HCT116 (cell line): ENCODE data around the gene MDH1. TPM values are rescaled to one million over a fixed set of nuclear protein-coding genes. Genes with fewer than 3 reads are reported as not detected.

ENCODE experiments used
- ATAC-seq: fragments of 200-7000 bp; cut with Tn5 transposase; 2 replicates; pipeline ENCODE4 v1.9.1; 2020; ENCODE audit warnings: mild to moderate bottlenecking, moderate library complexity
- BruUV-seq: library from RNA; stranded (reverse); fragments of 400-500 nt; replicated peaks from 2 replicates; lab custom pipeline; 2021; lab: Mats Ljungman, UMichigan
- CTCF ChIA-PET: fragments of 300-600 bp; sonication (Branson Sonifier 250); formaldehyde crosslinking; loops from one replicate; lab custom pipeline; 2021; ENCODE audit warnings: antibody characterized with exemption; lab: Charles Lee
- POLR2A ChIA-PET: fragments of 300-600, 350-600 bp; sonication (Branson Sonifier 250); formaldehyde crosslinking; loops from one replicate; lab custom pipeline; 2021; ENCODE audit warnings: antibody characterized with exemption; lab: Charles Lee
- RAD21 ChIA-PET, 2 experiments: fragments of 300-600 bp; sonication (Branson Sonifier 250); formaldehyde crosslinking; loops; one replicate each; lab custom pipeline; 2023; ENCODE audit warnings: low total read pairs in 2 of 2; ENCODE audit not compliant: uncharacterized antibody in 2 of 2, unreplicated experiment in 2 of 2, low non-redundant PET in 1 of 2; lab: Charles Lee
- DNase-seq: peaks from one replicate; pipeline ENCODE4 v3.0.0-alpha.2; 2010; ENCODE audit warnings: low read depth, low spot score
- H2AFZ ChIP-seq: fragments of 200-600 bp; shearing (Covaris generic), sonication (generic); 2 replicates; pipeline ENCODE4 v1.6.1; 2017; ENCODE audit warnings: low read depth, mixed run types, mixed read lengths, antibody characterized with exemption, low read length; ENCODE audit not compliant: poor library complexity, severe bottlenecking
- H3K27ac ChIP-seq: 2 replicates; pipeline ENCODE4 v1.5.1; 2012; ENCODE audit warnings: low read depth, low read length
- H3K27me3 ChIP-seq: fragments of 200-600 bp; sonication (generic); 2 replicates; pipeline ENCODE4 v1.6.1; 2016; ENCODE audit warnings: mixed run types, low read length, mixed read lengths; ENCODE audit not compliant: insufficient read depth
- H3K36me3 ChIP-seq, 2 experiments: fragments of 200-500 bp in 1 of 2; fragments of 200-600 bp in 1 of 2; sonication (Bioruptor generic) in 1 of 2; sonication (generic) in 1 of 2; 2 replicates each; pipeline versions ENCODE4 v1.5.1 to v1.6.1; 2014 to 2016; ENCODE audit warnings: low read length in 2 of 2, inconsistent platforms in 1 of 2, mixed read lengths in 1 of 2, mixed run types in 1 of 2; ENCODE audit not compliant: insufficient read depth in 2 of 2, control insufficient read depth in 1 of 2
- H3K4me1 ChIP-seq, 2 experiments: fragments of 200-600 bp in 1 of 2; sonication (generic) in 1 of 2; 2 replicates each; pipeline versions ENCODE4 v1.5.1 to v1.6.1; 2012 to 2017; ENCODE audit warnings: low read length in 2 of 2, inconsistent platforms in 1 of 2, mild to moderate bottlenecking in 1 of 2, mixed read lengths in 1 of 2, mixed run types in 1 of 2, moderate library complexity in 1 of 2; ENCODE audit not compliant: insufficient read depth in 2 of 2, control insufficient read depth in 1 of 2
- H3K4me2 ChIP-seq: fragments of 200-600 bp; sonication (generic); 2 replicates; pipeline ENCODE4 v1.6.1; 2017; ENCODE audit warnings: mixed run types, low read length, mixed read lengths
- H3K4me3 ChIP-seq, 2 experiments: fragments of 200-600 bp in 1 of 2; sonication (generic) in 1 of 2; replicated peaks in 1 of 2; 2 replicates each; pipeline ENCODE4 v1.5.1; 2011 to 2016; ENCODE audit warnings: low read length in 2 of 2, control low read depth in 1 of 2, low read depth in 1 of 2, mild to moderate bottlenecking in 1 of 2, mixed read lengths in 1 of 2, mixed run types in 1 of 2
- H3K79me2 ChIP-seq: fragments of 200-600 bp; sonication (generic); 2 replicates; pipeline ENCODE4 v1.6.1; 2017; ENCODE audit warnings: mild to moderate bottlenecking, mixed run types, low read length, moderate library complexity, mixed read lengths; ENCODE audit not compliant: insufficient read depth
- H3K9ac ChIP-seq: fragments of 200-600 bp; sonication (generic); 2 replicates; pipeline ENCODE4 v1.6.1; 2016; ENCODE audit warnings: low read length, mixed read lengths
- H3K9me2 ChIP-seq: fragments of 200-600 bp; sonication (generic), shearing (Covaris generic); 2 replicates; pipeline ENCODE4 v1.6.1; 2017; ENCODE audit warnings: mixed run types, mild to moderate bottlenecking, moderate library complexity; ENCODE audit not compliant: insufficient read depth
- H3K9me3 ChIP-seq, 2 experiments: fragments of 200-500 bp in 1 of 2; fragments of 200-600 bp in 1 of 2; sonication (Bioruptor generic) in 1 of 2; sonication (generic) in 1 of 2; 2 replicates each; pipeline ENCODE4 v1.6.1; 2014 to 2017; ENCODE audit warnings: low read length in 2 of 2, mixed read lengths in 2 of 2, inconsistent platforms in 1 of 2, low read depth in 1 of 2, mild to moderate bottlenecking in 1 of 2, mixed run types in 1 of 2, moderate library complexity in 1 of 2; ENCODE audit not compliant: control insufficient read depth in 1 of 2, insufficient read depth in 1 of 2
- H4K20me1 ChIP-seq: fragments of 200-600 bp; sonication (generic), shearing (Covaris generic); 2 replicates; pipeline ENCODE4 v1.6.1; 2017; ENCODE audit warnings: mixed run types, mild to moderate bottlenecking, moderate library complexity; ENCODE audit not compliant: insufficient read depth
- CBX3 ChIP-seq: IDR thresholded peaks from 2 replicates; pipeline ENCODE4 v1.6.1; 2012; ENCODE audit warnings: low read depth
- CEBPB ChIP-seq: IDR thresholded peaks from 2 replicates; pipeline ENCODE4 v1.6.1; 2012; ENCODE audit warnings: low read depth
- EGR1 ChIP-seq: IDR thresholded peaks from 2 replicates; pipeline ENCODE4 v1.6.1; 2012; ENCODE audit warnings: low read depth
- EZH2 ChIP-seq: fragments of 200-600 bp; sonication (generic); IDR thresholded peaks from 2 replicates; pipeline ENCODE4 v1.6.1; 2017; ENCODE audit warnings: antibody characterized with exemption, mixed run types
- EZH2phosphoT487 ChIP-seq: fragments of 200-600 bp; IDR thresholded peaks from 2 replicates; pipeline ENCODE4 v1.6.1; 2018; ENCODE audit warnings: antibody characterized with exemption, borderline replicate concordance
- FOSL1 ChIP-seq: IDR thresholded peaks from 2 replicates; pipeline ENCODE4 v1.6.1; 2012; ENCODE audit warnings: low read depth
- JUND ChIP-seq: IDR thresholded peaks from 2 replicates; pipeline ENCODE4 v1.6.1; 2012
- POLR2AphosphoS5 ChIP-seq: IDR thresholded peaks from 2 replicates; pipeline ENCODE4 v1.6.1; 2011; ENCODE audit warnings: mild to moderate bottlenecking, low read depth, low read length, moderate library complexity
- RAD21 ChIP-seq: IDR thresholded peaks from 2 replicates; pipeline ENCODE4 v1.6.1; 2012; ENCODE audit warnings: low read depth, mild to moderate bottlenecking
- SIN3A ChIP-seq: IDR thresholded peaks from 2 replicates; pipeline ENCODE4 v1.6.1; 2012; ENCODE audit warnings: low read depth
- SP1 ChIP-seq: IDR thresholded peaks from 2 replicates; pipeline ENCODE4 v1.6.1; 2012; ENCODE audit warnings: low read depth
- SRF ChIP-seq: IDR thresholded peaks from 2 replicates; pipeline ENCODE4 v1.6.1; 2012; ENCODE audit warnings: low read depth
- TCF7L2 ChIP-seq: IDR thresholded peaks from 2 replicates; pipeline ENCODE4 v1.7.0; 2011; ENCODE audit warnings: borderline replicate concordance, inconsistent platforms; ENCODE audit not compliant: insufficient read depth, insufficient read length; ENCODE audit errors: extremely low read depth
- YY1 ChIP-seq: IDR thresholded peaks from 2 replicates; pipeline ENCODE4 v1.6.1; 2011; ENCODE audit warnings: low read length, low read depth, moderate library complexity, mild to moderate bottlenecking; ENCODE audit not compliant: insufficient replicate concordance; ENCODE audit errors: extremely low read depth
- ZFX ChIP-seq: fragments of 450-650 bp; IDR thresholded peaks from 2 replicates; pipeline ENCODE4 v1.6.1; 2017
- ZNF274 ChIP-seq: fragments of 200-500 bp; sonication (Bioruptor generic); IDR thresholded peaks from 2 replicates; pipeline ENCODE4 v1.6.1; 2014; ENCODE audit warnings: mild to moderate bottlenecking, low read depth, low read length, inconsistent platforms
- intact Hi-C: fragments of 100-400 bp; cut with micrococcal nuclease; formaldehyde crosslinking; loops from 2 replicates; pipeline ENCODE4 v1.10.0; 2022
- total RNA-seq: library from RNA; stranded (reverse); gene quantifications from one replicate; pipeline ENCODE4 v1.2.1, GENCODE V29; 2021; ENCODE audit not compliant: unreplicated experiment
- TF ChIP-seq, protein P1 (sequence below): IDR thresholded peaks from 2 replicates; pipeline ENCODE4 v1.6.1; 2012
- TF ChIP-seq, protein P2 (sequence below): IDR thresholded peaks from 2 replicates; pipeline ENCODE4 v1.6.1; 2011; ENCODE audit warnings: mild to moderate bottlenecking, low read length, moderate library complexity; ENCODE audit not compliant: insufficient replicate concordance; ENCODE audit errors: extremely low read depth
- TF ChIP-seq, protein P3 (sequence below), 3 experiments: fragments of 200-600 bp in 1 of 3; sonication (generic) in 1 of 3; IDR thresholded peaks in 2 of 3; conservative IDR thresholded peaks in 1 of 3; 2 replicates each; pipeline ENCODE4 v1.5.1; 2012 to 2017; ENCODE audit warnings: low read depth in 2 of 3, low read length in 2 of 3, antibody characterized with exemption in 1 of 3, borderline replicate concordance in 1 of 3, control low read depth in 1 of 3, mild to moderate bottlenecking in 1 of 3, mixed read lengths in 1 of 3, mixed run types in 1 of 3, moderate library complexity in 1 of 3; ENCODE audit not compliant: insufficient read depth in 1 of 3
- TF ChIP-seq, protein P4 (sequence below): IDR thresholded peaks from 2 replicates; pipeline ENCODE4 v1.6.1; 2012

Gene MDH1
- total RNA-seq, 1 experiment from 2014 or later, result 192 TPM

DNA sequence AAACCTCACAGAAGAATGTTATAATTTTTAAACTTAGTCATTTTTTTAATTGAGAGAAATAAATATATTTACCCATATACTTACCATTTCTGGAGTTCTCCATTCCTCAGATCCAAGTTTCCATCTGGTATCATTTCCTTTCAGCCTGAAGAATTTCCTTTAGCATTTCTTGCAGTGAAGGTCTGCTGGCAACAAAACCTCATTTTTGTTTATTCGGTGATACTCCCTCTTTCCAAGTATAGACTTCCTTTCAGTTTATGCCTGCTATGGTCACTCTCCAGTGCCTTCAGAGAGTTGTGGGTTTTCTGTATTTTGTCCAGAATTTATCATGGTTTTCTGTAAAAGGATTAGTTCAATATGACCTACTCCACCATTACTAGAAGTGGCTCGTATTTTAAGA is 17.5 kb upstream of the MDH1 start (continued):
- no peak for TF ChIP-seq SP1
- no peak for TF ChIP-seq RAD21
- no peak for TF ChIP-seq EZH2
- TF ChIP-seq CEBPB, result no peak
- no peak for TF ChIP-seq SRF
- TF ChIP-seq, protein P1, sequence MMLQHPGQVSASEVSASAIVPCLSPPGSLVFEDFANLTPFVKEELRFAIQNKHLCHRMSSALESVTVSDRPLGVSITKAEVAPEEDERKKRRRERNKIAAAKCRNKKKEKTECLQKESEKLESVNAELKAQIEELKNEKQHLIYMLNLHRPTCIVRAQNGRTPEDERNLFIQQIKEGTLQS, result no peak
- no peak for TF ChIP-seq ZNF274
- no peak for TF ChIP-seq TCF7L2
- TF ChIP-seq EZH2phosphoT487, result no peak
- TF ChIP-seq CBX3, result no peak
- no peak for TF ChIP-seq FOSL1

DNA sequence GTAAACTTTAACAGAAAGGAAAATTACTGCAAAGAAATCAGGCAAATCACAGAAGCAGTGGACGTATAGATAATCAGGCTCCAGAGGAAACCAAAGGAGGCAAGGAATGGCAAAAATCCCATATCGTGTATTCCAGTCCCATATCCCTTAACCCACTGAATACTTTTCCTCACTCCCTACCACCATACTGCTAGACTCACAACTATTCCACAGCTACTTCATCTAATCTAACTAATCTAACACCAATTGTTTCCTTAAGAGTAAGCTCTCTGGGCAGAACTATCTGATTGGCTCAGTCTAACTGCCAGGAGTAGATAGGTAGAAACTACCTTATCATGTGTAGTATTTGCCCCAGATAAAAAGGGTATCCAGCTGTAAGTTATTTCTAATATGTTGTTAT is 16.8 kb upstream of the MDH1 start:
- H3K4me3 ChIP-seq, result no peak overlapping the region
- POLR2A ChIA-PET, result no interaction called here
- H3K9ac ChIP-seq, result no peak overlapping the region
- H2AFZ ChIP-seq, result no peak overlapping the region
- intact Hi-C loops, result no loop called here
- ATAC-seq (no peak), DNase-seq (no peak)
- H3K9me3 ChIP-seq, result 0 out of 4 replicates have a peak, but pooled peaks cover 0 to 3% of the 10 kb centered on the region in 2 experiments
- no peaks in the 10 kb centered on the region for H3K27me3 ChIP-seq
- no peaks in the 10 kb centered on the region for H4K20me1 ChIP-seq
- no peaks in the 10 kb centered on the region for H3K4me1 ChIP-seq
- no peak for TF ChIP-seq SRF
- TF ChIP-seq EGR1, result no peak
- no peak for TF ChIP-seq EZH2phosphoT487
- TF ChIP-seq, protein P2, sequence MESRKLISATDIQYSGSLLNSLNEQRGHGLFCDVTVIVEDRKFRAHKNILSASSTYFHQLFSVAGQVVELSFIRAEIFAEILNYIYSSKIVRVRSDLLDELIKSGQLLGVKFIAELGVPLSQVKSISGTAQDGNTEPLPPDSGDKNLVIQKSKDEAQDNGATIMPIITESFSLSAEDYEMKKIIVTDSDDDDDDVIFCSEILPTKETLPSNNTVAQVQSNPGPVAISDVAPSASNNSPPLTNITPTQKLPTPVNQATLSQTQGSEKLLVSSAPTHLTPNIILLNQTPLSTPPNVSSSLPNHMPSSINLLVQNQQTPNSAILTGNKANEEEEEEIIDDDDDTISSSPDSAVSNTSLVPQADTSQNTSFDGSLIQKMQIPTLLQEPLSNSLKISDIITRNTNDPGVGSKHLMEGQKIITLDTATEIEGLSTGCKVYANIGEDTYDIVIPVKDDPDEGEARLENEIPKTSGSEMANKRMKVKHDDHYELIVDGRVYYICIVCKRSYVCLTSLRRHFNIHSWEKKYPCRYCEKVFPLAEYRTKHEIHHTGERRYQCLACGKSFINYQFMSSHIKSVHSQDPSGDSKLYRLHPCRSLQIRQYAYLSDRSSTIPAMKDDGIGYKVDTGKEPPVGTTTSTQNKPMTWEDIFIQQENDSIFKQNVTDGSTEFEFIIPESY, result no peak
- no peak for TF ChIP-seq CBX3
- TF ChIP-seq ZNF274, result no peak
- TF ChIP-seq, protein P3, sequence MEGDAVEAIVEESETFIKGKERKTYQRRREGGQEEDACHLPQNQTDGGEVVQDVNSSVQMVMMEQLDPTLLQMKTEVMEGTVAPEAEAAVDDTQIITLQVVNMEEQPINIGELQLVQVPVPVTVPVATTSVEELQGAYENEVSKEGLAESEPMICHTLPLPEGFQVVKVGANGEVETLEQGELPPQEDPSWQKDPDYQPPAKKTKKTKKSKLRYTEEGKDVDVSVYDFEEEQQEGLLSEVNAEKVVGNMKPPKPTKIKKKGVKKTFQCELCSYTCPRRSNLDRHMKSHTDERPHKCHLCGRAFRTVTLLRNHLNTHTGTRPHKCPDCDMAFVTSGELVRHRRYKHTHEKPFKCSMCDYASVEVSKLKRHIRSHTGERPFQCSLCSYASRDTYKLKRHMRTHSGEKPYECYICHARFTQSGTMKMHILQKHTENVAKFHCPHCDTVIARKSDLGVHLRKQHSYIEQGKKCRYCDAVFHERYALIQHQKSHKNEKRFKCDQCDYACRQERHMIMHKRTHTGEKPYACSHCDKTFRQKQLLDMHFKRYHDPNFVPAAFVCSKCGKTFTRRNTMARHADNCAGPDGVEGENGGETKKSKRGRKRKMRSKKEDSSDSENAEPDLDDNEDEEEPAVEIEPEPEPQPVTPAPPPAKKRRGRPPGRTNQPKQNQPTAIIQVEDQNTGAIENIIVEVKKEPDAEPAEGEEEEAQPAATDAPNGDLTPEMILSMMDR (IDR thresholded peaks at IDR 0.05 in 2 of 3, conservative IDR thresholded peaks at IDR 0.05 in 1 of 3; ENCODE audit: borderline replicate concordance in 1 of 3, insufficient read depth in 1 of 3, low read depth in 2 of 3, low read length in 2 of 3), result no peak
- TF ChIP-seq TCF7L2, result no peak
- TF ChIP-seq ZFX, result no peak
- no peak for TF ChIP-seq SIN3A
- TF ChIP-seq, protein P1, result no peak
- TF ChIP-seq, protein P4, sequence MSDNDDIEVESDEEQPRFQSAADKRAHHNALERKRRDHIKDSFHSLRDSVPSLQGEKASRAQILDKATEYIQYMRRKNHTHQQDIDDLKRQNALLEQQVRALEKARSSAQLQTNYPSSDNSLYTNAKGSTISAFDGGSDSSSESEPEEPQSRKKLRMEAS, result no peak
- no peak for TF ChIP-seq CEBPB
- TF ChIP-seq YY1, result no peak
- no peak for TF ChIP-seq RAD21
- no peak for TF ChIP-seq JUND
- no peak for TF ChIP-seq SP1
- no peak for TF ChIP-seq POLR2AphosphoS5
- no TSS peak for BruUV-seq
- CTCF ChIA-PET, result no interaction called here
- H3K36me3 ChIP-seq, result no peaks in the 10 kb centered on the region
- H3K27ac ChIP-seq, result no peak overlapping the region
- H3K9me2 ChIP-seq, result no peaks in the 10 kb centered on the region
- H3K79me2 ChIP-seq, result no peaks in the 10 kb centered on the region
- H3K4me2 ChIP-seq, result no peak overlapping the region
- RAD21 ChIA-PET, result no interaction called here
